ENCODE measurements around the gene NXNL2.

DNA sequence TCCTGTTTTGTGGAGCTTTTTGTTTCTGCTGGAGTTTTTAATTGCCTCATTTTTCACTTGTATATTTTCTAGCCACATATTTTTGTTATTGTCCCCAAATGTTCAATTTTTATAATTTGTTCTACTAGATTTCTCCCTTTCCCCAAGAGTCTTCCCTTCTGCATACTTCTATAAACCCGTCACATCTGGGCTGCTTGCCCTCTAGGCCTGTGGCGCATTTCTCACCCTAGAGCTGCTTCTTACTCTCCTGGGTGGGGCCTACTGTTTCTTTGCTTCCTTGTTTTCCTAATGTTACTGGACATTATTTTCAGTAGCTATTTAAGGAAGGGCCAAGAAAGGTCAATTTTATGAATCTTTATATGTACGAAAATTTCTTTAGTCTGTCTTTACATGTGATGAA is 51.5 kb downstream of the NXNL2 start:
- TF ChIP-seq, protein P1, sequence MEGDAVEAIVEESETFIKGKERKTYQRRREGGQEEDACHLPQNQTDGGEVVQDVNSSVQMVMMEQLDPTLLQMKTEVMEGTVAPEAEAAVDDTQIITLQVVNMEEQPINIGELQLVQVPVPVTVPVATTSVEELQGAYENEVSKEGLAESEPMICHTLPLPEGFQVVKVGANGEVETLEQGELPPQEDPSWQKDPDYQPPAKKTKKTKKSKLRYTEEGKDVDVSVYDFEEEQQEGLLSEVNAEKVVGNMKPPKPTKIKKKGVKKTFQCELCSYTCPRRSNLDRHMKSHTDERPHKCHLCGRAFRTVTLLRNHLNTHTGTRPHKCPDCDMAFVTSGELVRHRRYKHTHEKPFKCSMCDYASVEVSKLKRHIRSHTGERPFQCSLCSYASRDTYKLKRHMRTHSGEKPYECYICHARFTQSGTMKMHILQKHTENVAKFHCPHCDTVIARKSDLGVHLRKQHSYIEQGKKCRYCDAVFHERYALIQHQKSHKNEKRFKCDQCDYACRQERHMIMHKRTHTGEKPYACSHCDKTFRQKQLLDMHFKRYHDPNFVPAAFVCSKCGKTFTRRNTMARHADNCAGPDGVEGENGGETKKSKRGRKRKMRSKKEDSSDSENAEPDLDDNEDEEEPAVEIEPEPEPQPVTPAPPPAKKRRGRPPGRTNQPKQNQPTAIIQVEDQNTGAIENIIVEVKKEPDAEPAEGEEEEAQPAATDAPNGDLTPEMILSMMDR (conservative IDR thresholded peaks at IDR 0.05; ENCODE audit: low read length): no peak
- no peak for TF ChIP-seq EZH2phosphoT487 (IDR thresholded peaks at IDR 0.05; ENCODE audit: borderline replicate concordance, low read depth, low read length)

Measured in OCI-LY7 (cell line).